HepG2 (cell line): Measurements from ENCODE around the gene DHX57. TPM values are rescaled to one million over a fixed set of nuclear protein-coding genes. Genes with fewer than 3 reads are reported as not detected.

Experiments
- ELF4 ChIP-seq: sonication (generic); formaldehyde crosslinking; IDR thresholded peaks from 2 replicates; pipeline ENCODE4 v1.5.0; 2020; ENCODE audit warnings: missing genetic modification reagents, mild to moderate bottlenecking, moderate library complexity, borderline replicate concordance
- GTF3A ChIP-seq: sonication (generic); formaldehyde crosslinking; conservative IDR thresholded peaks from 2 replicates; pipeline ENCODE4 v1.4.0; 2020; ENCODE audit warnings: mild to moderate bottlenecking, missing genetic modification reagents
- HDAC1 ChIP-seq: sonication (generic); formaldehyde crosslinking; IDR thresholded peaks from 2 replicates; pipeline ENCODE4 v1.5.1; 2020; ENCODE audit warnings: mild to moderate bottlenecking, missing genetic modification reagents
- KLF16 ChIP-seq, 2 experiments: sonication (generic) in 1 of 2; formaldehyde crosslinking in 1 of 2; IDR thresholded peaks; 2 replicates each; pipeline versions ENCODE4 v1.6.1 to v1.8.0; 2016 to 2023; ENCODE audit warnings: missing genetic modification reagents in 2 of 2, missing compliant biosample characterization in 1 of 2
- MTA1 ChIP-seq: sonication (generic); formaldehyde crosslinking; IDR thresholded peaks from 2 replicates; pipeline ENCODE4 v1.4.0; 2020; ENCODE audit warnings: missing genetic modification reagents, mild to moderate bottlenecking, borderline replicate concordance
- NAIF1 ChIP-seq: sonication (generic); formaldehyde crosslinking; IDR thresholded peaks from 2 replicates; pipeline ENCODE4 v1.5.0; 2020; ENCODE audit warnings: mild to moderate bottlenecking, missing genetic modification reagents, borderline replicate concordance
- NR2C2 ChIP-seq: sonication (generic); formaldehyde crosslinking; IDR thresholded peaks from 2 replicates; pipeline ENCODE4 v1.4.0; 2020; ENCODE audit warnings: missing genetic modification reagents, mild to moderate bottlenecking, moderate library complexity, borderline replicate concordance
- RORA ChIP-seq: sonication (generic); formaldehyde crosslinking; IDR thresholded peaks from 2 replicates; pipeline ENCODE4 v1.5.0; 2020; ENCODE audit warnings: mild to moderate bottlenecking, missing genetic modification reagents, moderate library complexity
- SUZ12 ChIP-seq: fragments of 150-350 bp; IDR thresholded peaks from 2 replicates; pipeline ENCODE4 v1.6.1; 2014; ENCODE audit warnings: low read depth, low read length
- U2AF1 ChIP-seq: fragments of 200-400 bp; formaldehyde crosslinking; optimal IDR thresholded peaks from 2 replicates; pipeline ENCODE3; 2017; ENCODE audit warnings: mild to moderate bottlenecking, low read depth, low read length
- ZBTB42 ChIP-seq: sonication (generic); formaldehyde crosslinking; IDR thresholded peaks from 2 replicates; pipeline ENCODE4 v1.5.0; 2020; ENCODE audit warnings: mild to moderate bottlenecking, missing genetic modification reagents
- ZBTB8A ChIP-seq: sonication (generic); formaldehyde crosslinking; IDR thresholded peaks from 2 replicates; pipeline ENCODE4 v1.4.0; 2020; ENCODE audit warnings: mild to moderate bottlenecking, low read depth, missing genetic modification reagents, borderline replicate concordance
- ZMYM2 ChIP-seq: sonication (generic); formaldehyde crosslinking; IDR thresholded peaks from 2 replicates; pipeline ENCODE4 v1.8.0; 2022; ENCODE audit warnings: mild to moderate bottlenecking, missing genetic modification reagents
- ZNF468 ChIP-seq: sonication (generic); formaldehyde crosslinking; IDR thresholded peaks from 2 replicates; pipeline ENCODE4 v1.8.0; 2022; ENCODE audit warnings: mild to moderate bottlenecking, moderate library complexity, missing genetic modification reagents
- ZNF558 ChIP-seq: sonication (generic); formaldehyde crosslinking; IDR thresholded peaks from 2 replicates; pipeline ENCODE4 v1.9.0; 2022; ENCODE audit warnings: mild to moderate bottlenecking, missing genetic modification reagents, borderline replicate concordance
- ZNF619 ChIP-seq: sonication (generic); formaldehyde crosslinking; IDR thresholded peaks from 2 replicates; pipeline ENCODE4 v1.4.0; 2020; ENCODE audit warnings: mild to moderate bottlenecking, missing genetic modification reagents
- ZNF652 ChIP-seq: IDR thresholded peaks from 2 replicates; pipeline ENCODE4 v1.6.1; 2016; ENCODE audit warnings: low read depth, borderline replicate concordance
- ZNF678 ChIP-seq: sonication (generic); formaldehyde crosslinking; IDR thresholded peaks from 2 replicates; pipeline ENCODE4 v1.4.0; 2020; ENCODE audit warnings: mild to moderate bottlenecking, missing genetic modification reagents
- ZNF775 ChIP-seq: sonication (generic); formaldehyde crosslinking; IDR thresholded peaks from 2 replicates; pipeline ENCODE4 v1.4.0; 2020; ENCODE audit warnings: missing genetic modification reagents, mild to moderate bottlenecking, moderate library complexity, borderline replicate concordance
- ZNF83 ChIP-seq: sonication (generic); formaldehyde crosslinking; IDR thresholded peaks from 2 replicates; pipeline ENCODE4 v1.4.0; 2020; ENCODE audit warnings: missing genetic modification reagents, mild to moderate bottlenecking, borderline replicate concordance
- polyA plus RNA-seq, 8 experiments: library from polyadenylated mRNA; depleted of rRNA in 3 of 8; stranded (reverse) in 7 of 8; unstranded in 1 of 8; fragments of >200 nt; fragmentation: Illumina TruSeq in 4 of 8; extraction: Trizol in 4 of 8; gene quantifications; 2 replicates each; pipeline versions ENCODE4 v1.2.1 to v1.2.3, GENCODE V29; 2011 to 2016; ENCODE audit warnings: low read depth in 4 of 8, missing spikeins in 1 of 8, mixed read lengths in 1 of 8; ENCODE audit not compliant: insufficient read depth in 1 of 8
- total RNA-seq, 5 experiments: library from RNA; depleted of rRNA; stranded (reverse); fragments of >200 nt; fragmentation: Illumina TruSeq; extraction: Trizol; gene quantifications; 2 replicates each; pipeline ENCODE4 v1.2.3, GENCODE V29; 2016; ENCODE audit warnings: low read depth in 1 of 5
- TF ChIP-seq, protein P1 (sequence below): IDR thresholded peaks from 2 replicates; pipeline ENCODE4 v1.4.0; 2020; ENCODE audit warnings: mild to moderate bottlenecking, missing genetic modification reagents
- TF ChIP-seq, protein P2 (sequence below): sonication (generic); formaldehyde crosslinking; IDR thresholded peaks from 2 replicates; pipeline ENCODE4 v1.4.0; 2020; ENCODE audit warnings: missing genetic modification reagents

The DHX57 gene
- total and polyA plus RNA-seq, 2 of the 13 experiments (the other 11 are each of a cell fraction or from before 2014, with no cell fraction given): 9.2 to 24.2 TPM

DNA sequence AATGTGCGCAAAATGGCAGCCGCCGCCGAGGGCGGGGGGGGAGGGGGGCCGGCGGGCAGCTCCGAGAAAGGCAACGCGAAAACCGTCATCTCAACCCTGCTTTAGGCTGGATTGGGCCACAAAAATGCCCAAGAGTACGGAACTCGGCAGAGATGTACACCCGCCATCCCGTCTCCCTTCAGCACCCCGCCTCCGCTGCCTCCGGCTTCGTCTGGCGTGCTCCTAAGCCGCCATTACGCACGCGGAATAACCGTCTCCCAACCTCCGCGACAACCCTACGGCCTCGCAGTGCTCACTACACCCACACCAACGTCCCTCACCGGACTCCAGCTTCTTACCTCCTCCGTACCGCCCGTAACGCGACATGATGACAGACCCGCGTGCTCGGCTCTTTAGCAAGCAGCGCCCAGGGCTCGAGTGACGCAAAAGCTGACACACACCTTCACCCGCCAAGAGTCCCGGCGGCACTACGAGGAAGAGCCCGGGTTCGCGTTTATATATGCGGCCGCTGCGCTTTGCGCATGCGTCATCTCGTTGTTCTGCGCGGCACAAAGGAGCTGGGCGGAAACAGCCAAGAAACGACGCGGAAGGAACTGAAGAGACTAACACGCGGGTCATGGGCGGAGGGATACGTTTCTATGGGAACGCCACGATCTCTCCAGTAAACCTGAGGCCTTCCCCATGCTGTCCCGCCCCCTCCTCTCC lies 124.7 kb downstream of the DHX57 start, which contains the start of gene SRSF7 (continued):
- TF ChIP-seq ZNF83 (CRISPR knock-in tag) (peak; percentile 37; the same call in 1 of the 2 replicates), NR2C2 (CRISPR knock-in tag) (peak; percentile 61; the same call in 1 of the 2 replicates), ZNF558 (peak; percentile 80), ZMYM2 (CRISPR knock-in tag) (no peak), ZNF619 (CRISPR knock-in tag) (0 out of 2 replicates have a peak, but pooled peaks have one; percentile 21), ZNF775 (CRISPR knock-in tag) (0 out of 2 replicates have a peak, but pooled peaks have one; percentile 50), KLF16 (CRISPR knock-in tag; IDR thresholded peaks at IDR 0.05) (peak; percentile 72 to 99), ZNF468 (CRISPR knock-in tag) (peak; percentile 94), RORA (CRISPR knock-in tag) (no peak), U2AF1 (peak; percentile 85), ZNF652 (no peak), HDAC1 (peak; percentile 88), GTF3A (CRISPR knock-in tag) (no peak), ZBTB8A (no peak), ZNF678 (CRISPR knock-in tag) (peak; percentile 48; the same call in 1 of the 2 replicates), ZBTB42 (CRISPR knock-in tag) (no peak; the same call in 1 of the 2 replicates), NAIF1 (peak; percentile 95), ELF4 (no peak), SUZ12 (no peak), MTA1 (CRISPR knock-in tag) (no peak; the same call in 1 of the 2 replicates)
- TF ChIP-seq, protein P1, sequence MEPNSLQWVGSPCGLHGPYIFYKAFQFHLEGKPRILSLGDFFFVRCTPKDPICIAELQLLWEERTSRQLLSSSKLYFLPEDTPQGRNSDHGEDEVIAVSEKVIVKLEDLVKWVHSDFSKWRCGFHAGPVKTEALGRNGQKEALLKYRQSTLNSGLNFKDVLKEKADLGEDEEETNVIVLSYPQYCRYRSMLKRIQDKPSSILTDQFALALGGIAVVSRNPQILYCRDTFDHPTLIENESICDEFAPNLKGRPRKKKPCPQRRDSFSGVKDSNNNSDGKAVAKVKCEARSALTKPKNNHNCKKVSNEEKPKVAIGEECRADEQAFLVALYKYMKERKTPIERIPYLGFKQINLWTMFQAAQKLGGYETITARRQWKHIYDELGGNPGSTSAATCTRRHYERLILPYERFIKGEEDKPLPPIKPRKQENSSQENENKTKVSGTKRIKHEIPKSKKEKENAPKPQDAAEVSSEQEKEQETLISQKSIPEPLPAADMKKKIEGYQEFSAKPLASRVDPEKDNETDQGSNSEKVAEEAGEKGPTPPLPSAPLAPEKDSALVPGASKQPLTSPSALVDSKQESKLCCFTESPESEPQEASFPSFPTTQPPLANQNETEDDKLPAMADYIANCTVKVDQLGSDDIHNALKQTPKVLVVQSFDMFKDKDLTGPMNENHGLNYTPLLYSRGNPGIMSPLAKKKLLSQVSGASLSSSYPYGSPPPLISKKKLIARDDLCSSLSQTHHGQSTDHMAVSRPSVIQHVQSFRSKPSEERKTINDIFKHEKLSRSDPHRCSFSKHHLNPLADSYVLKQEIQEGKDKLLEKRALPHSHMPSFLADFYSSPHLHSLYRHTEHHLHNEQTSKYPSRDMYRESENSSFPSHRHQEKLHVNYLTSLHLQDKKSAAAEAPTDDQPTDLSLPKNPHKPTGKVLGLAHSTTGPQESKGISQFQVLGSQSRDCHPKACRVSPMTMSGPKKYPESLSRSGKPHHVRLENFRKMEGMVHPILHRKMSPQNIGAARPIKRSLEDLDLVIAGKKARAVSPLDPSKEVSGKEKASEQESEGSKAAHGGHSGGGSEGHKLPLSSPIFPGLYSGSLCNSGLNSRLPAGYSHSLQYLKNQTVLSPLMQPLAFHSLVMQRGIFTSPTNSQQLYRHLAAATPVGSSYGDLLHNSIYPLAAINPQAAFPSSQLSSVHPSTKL: peak; percentile 73; the same call in 1 of the 2 replicates
- TF ChIP-seq, protein P2, sequence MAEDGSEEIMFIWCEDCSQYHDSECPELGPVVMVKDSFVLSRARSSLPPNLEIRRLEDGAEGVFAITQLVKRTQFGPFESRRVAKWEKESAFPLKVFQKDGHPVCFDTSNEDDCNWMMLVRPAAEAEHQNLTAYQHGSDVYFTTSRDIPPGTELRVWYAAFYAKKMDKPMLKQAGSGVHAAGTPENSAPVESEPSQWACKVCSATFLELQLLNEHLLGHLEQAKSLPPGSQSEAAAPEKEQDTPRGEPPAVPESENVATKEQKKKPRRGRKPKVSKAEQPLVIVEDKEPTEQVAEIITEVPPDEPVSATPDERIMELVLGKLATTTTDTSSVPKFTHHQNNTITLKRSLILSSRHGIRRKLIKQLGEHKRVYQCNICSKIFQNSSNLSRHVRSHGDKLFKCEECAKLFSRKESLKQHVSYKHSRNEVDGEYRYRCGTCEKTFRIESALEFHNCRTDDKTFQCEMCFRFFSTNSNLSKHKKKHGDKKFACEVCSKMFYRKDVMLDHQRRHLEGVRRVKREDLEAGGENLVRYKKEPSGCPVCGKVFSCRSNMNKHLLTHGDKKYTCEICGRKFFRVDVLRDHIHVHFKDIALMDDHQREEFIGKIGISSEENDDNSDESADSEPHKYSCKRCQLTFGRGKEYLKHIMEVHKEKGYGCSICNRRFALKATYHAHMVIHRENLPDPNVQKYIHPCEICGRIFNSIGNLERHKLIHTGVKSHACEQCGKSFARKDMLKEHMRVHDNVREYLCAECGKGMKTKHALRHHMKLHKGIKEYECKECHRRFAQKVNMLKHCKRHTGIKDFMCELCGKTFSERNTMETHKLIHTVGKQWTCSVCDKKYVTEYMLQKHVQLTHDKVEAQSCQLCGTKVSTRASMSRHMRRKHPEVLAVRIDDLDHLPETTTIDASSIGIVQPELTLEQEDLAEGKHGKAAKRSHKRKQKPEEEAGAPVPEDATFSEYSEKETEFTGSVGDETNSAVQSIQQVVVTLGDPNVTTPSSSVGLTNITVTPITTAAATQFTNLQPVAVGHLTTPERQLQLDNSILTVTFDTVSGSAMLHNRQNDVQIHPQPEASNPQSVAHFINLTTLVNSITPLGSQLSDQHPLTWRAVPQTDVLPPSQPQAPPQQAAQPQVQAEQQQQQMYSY (CRISPR knock-in tag): 0 out of 2 replicates have a peak, but pooled peaks have one; percentile 14
